ENCODE data around the gene PRTN3.
A peak's percentile ranks its signal among the peaks of the same experiment; 100 is the strongest.

The PRTN3 gene

GRCh38 chr19:795073-795611 is 45.7 kb upstream of the PRTN3 start:
- POLR2A ChIA-PET, result interaction anchor here (1.5 kb wide), 1 partner anchor 69 kb away, joined by 3 read pairs; no protein-coding TSS in a partner anchor
- no peak for DNase-seq (ENCODE audit: extremely low spot score)
- CTCF ChIA-PET, result no interaction called here
- TF ChIP-seq FOXM1 (IDR thresholded peaks at IDR 0.05; ENCODE audit: borderline replicate concordance) (no peak), LEF1 (IDR thresholded peaks at IDR 0.05; ENCODE audit: borderline replicate concordance) (no peak), SUZ12 (IDR thresholded peaks at IDR 0.05) (no peak), HDGF (IDR thresholded peaks at IDR 0.05; ENCODE audit: borderline replicate concordance) (no peak), ARNT (IDR thresholded peaks at IDR 0.05) (no peak), ZNF384 (IDR thresholded peaks at IDR 0.05) (no peak), ELF4 (IDR thresholded peaks at IDR 0.05) (no peak), NFRKB (IDR thresholded peaks at IDR 0.05) (no peak), FOXK2 (IDR thresholded peaks at IDR 0.05) (no peak), CTBP1 (IDR thresholded peaks at IDR 0.05; ENCODE audit: borderline replicate concordance) (no peak), TARDBP (IDR thresholded peaks at IDR 0.05) (no peak), L3MBTL2 (conservative IDR thresholded peaks at IDR 0.05) (no peak), BHLHE40 (IDR thresholded peaks at IDR 0.05; ENCODE audit: borderline replicate concordance) (no peak), FOXA1 (IDR thresholded peaks at IDR 0.05) (no peak), SP1 (IDR thresholded peaks at IDR 0.05) (no peak), PKNOX1 (IDR thresholded peaks at IDR 0.05) (no peak)

GRCh38 chr19:795691-796581 is 44.9 kb upstream of the PRTN3 start:
- ChIA-PET POLR2A (interaction anchor here (1.5 kb wide), 1 partner anchor 68 kb away, joined by 3 read pairs; no protein-coding TSS in a partner anchor), CTCF (no interaction called here)
- TF ChIP-seq L3MBTL2 (conservative IDR thresholded peaks at IDR 0.05) (no peak), HDGF (IDR thresholded peaks at IDR 0.05; ENCODE audit: borderline replicate concordance) (no peak), ZNF384 (IDR thresholded peaks at IDR 0.05) (no peak), PKNOX1 (IDR thresholded peaks at IDR 0.05) (no peak), FOXK2 (IDR thresholded peaks at IDR 0.05) (no peak), CTBP1 (IDR thresholded peaks at IDR 0.05; ENCODE audit: borderline replicate concordance) (no peak), SUZ12 (IDR thresholded peaks at IDR 0.05) (no peak), ARNT (IDR thresholded peaks at IDR 0.05) (no peak), TARDBP (IDR thresholded peaks at IDR 0.05) (no peak)
- DNase-seq (ENCODE audit: extremely low spot score), result no peak

- TF ChIP-seq PKNOX1 (IDR thresholded peaks at IDR 0.05) (peak; percentile 97), CTBP1 (IDR thresholded peaks at IDR 0.05; ENCODE audit: borderline replicate concordance) (no peak), HDGF (IDR thresholded peaks at IDR 0.05; ENCODE audit: borderline replicate concordance) (0 out of 2 replicates have a peak, but pooled peaks have one; percentile 73), ELF4 (IDR thresholded peaks at IDR 0.05) (peak; percentile 97), NFRKB (IDR thresholded peaks at IDR 0.05) (no peak; the same call in 1 of the 2 replicates), L3MBTL2 (conservative IDR thresholded peaks at IDR 0.05) (peak; percentile 64), LEF1 (IDR thresholded peaks at IDR 0.05; ENCODE audit: borderline replicate concordance) (no peak)
- ChIA-PET CTCF (no interaction called here), POLR2A (interaction anchor here (0.6 to 1.0 kb wide), 3 partner anchors 19 to 52 kb away, joined by 3 read pairs; partner anchors contain the start of gene AZU1)
- peak; percentile 95 for DNase-seq (ENCODE audit: extremely low spot score)
Observed at GRCh38 chr19:796692-797527, 43.9 kb upstream of the PRTN3 start, which contains the start of gene PTBP1. PTBP1 (plus strand) TSS chr19:797452; CDS start chr19:797498, 46 bp downstream.

GRCh38 chr19:797528-798414 is 43.0 kb upstream of the PRTN3 start:
- DNase-seq (ENCODE audit: extremely low spot score), result peak; percentile 89
- peak; percentile 55; the same call in 1 of the 2 replicates for TF ChIP-seq ARNT (IDR thresholded peaks at IDR 0.05)
- TF ChIP-seq CTBP1 (IDR thresholded peaks at IDR 0.05; ENCODE audit: borderline replicate concordance), result no peak
- 0 out of 2 replicates have a peak, but pooled peaks have one; percentile 14 for TF ChIP-seq FOXM1 (IDR thresholded peaks at IDR 0.05; ENCODE audit: borderline replicate concordance)
- ChIA-PET POLR2A (interaction anchor here (1.0 to 1.6 kb wide), 4 partner anchors 9 to 122 kb away, joined by 3 to 8 read pairs (median 4); no protein-coding TSS in a partner anchor), CTCF (no interaction called here)
